Measurements from ENCODE around the gene HDAC4. TPM values are rescaled to one million over a fixed set of nuclear protein-coding genes. Genes with fewer than 3 reads are reported as not detected.

Gene HDAC4
- total and polyA plus RNA-seq, 10 of the 15 experiments (the other 5 are each of a cell fraction or from before 2014, with no cell fraction given), result 0.22 to 15.7 (median 4.8) TPM

- no peak for TF ChIP-seq ATF7 (IDR thresholded peaks at IDR 0.05; ENCODE audit: low read depth)
These were observed 340.1 kb downstream of the HDAC4 start (continued) for GRCh38 chr2:239060676-239061075.

- Histone ChIP-seq H3K4me1 (ENCODE audit: control insufficient read depth, insufficient read depth, low read length) (no peaks in the 10 kb centered on the region), H3K79me2 (ENCODE audit: control insufficient read depth, insufficient read depth, low read length) (no peaks in the 10 kb centered on the region), H3K36me3 (ENCODE audit: control insufficient read depth in 2 of 2, insufficient read depth in 2 of 2, low read length in 1 of 2) (no peaks in the 10 kb centered on the region), H3K27ac (ENCODE audit: control insufficient read depth, insufficient read depth) (no peak overlapping the region), H3K9ac (ENCODE audit: control insufficient read depth, insufficient read depth, low read length) (no peak overlapping the region), H2AFZ (ENCODE audit: control insufficient read depth, low read depth, low read length) (no peak overlapping the region), H3K4me3 (no peak overlapping the region), H3K4me2 (ENCODE audit: control insufficient read depth, insufficient read depth) (no peak overlapping the region), H3K27me3 (replicated peaks in 1 of 2; ENCODE audit: control insufficient read depth in 2 of 2, insufficient read depth in 2 of 2, low read length in 1 of 2) (no peaks in the 10 kb centered on the region), H3K9me3 (replicated peaks; ENCODE audit: control insufficient read depth, insufficient read depth, low read length) (no peaks in the 10 kb centered on the region), H4K20me1 (ENCODE audit: control insufficient read depth, insufficient read depth) (no peaks in the 10 kb centered on the region)
- ATAC-seq (no peak), DNase-seq (ENCODE audit: low read depth, low spot score) (no peak), FAIRE-seq (no peak)
- RAD21 ChIA-PET (ENCODE audit: unreplicated experiment), result no interaction called here
- CTCF ChIA-PET, result no interaction called here
- SMC1A ChIA-PET (ENCODE audit: uncharacterized antibody, unreplicated experiment), result no interaction called here
- no TSS peak for BruUV-seq (replicated peaks)
- intact Hi-C loops (cut with micrococcal nuclease; ENCODE audit: unreplicated experiment) (no loop called here), in situ Hi-C loops (cut with MboI) (no loop called here)
- POLR2A ChIA-PET, result no interaction called here
- TF ChIP-seq RB1 (IDR thresholded peaks at IDR 0.05; ENCODE audit: borderline replicate concordance), result no peak
- TF ChIP-seq USF1 (IDR thresholded peaks at IDR 0.05; ENCODE audit: borderline replicate concordance, extremely low read length, insufficient read depth, low read depth, low read length), result no peak
- TF ChIP-seq SMC3 (IDR thresholded peaks at IDR 0.05; ENCODE audit: borderline replicate concordance, low read length), result no peak
- no peak for TF ChIP-seq ZNF687 (IDR thresholded peaks at IDR 0.05)
- no peak for TF ChIP-seq RELB (IDR thresholded peaks at IDR 0.05; ENCODE audit: low read depth)
- TF ChIP-seq TCF7 (IDR thresholded peaks at IDR 0.05; ENCODE audit: borderline replicate concordance), result no peak
- TF ChIP-seq SUZ12 (IDR thresholded peaks at IDR 0.05; ENCODE audit: unreplicated experiment), result no peak
- WGBS (ENCODE audit: insufficient coverage, insufficient replicate concordance, low lambda C conversion rate, missing lambda C conversion rate), result 87% methylated on average over 12 of the region's 12 CpGs
These were observed 341.0 kb downstream of the HDAC4 start for GRCh38 chr2:239059854-239060253.

Measured in GM12878 (cell line).